Measurements from ENCODE around the gene POTEF. TPM values are rescaled to one million over a fixed set of nuclear protein-coding genes. Genes with fewer than 3 reads are reported as not detected.
"Not testable (repeated sequence)": the region's sequence is repeated elsewhere in the genome, so short reads cannot be mapped to it uniquely, and the experiment has no call there.

The POTEF gene
- total and polyA plus RNA-seq, 2 of the 4 experiments (the other 2 are of a cell fraction), result not detected

DNA sequence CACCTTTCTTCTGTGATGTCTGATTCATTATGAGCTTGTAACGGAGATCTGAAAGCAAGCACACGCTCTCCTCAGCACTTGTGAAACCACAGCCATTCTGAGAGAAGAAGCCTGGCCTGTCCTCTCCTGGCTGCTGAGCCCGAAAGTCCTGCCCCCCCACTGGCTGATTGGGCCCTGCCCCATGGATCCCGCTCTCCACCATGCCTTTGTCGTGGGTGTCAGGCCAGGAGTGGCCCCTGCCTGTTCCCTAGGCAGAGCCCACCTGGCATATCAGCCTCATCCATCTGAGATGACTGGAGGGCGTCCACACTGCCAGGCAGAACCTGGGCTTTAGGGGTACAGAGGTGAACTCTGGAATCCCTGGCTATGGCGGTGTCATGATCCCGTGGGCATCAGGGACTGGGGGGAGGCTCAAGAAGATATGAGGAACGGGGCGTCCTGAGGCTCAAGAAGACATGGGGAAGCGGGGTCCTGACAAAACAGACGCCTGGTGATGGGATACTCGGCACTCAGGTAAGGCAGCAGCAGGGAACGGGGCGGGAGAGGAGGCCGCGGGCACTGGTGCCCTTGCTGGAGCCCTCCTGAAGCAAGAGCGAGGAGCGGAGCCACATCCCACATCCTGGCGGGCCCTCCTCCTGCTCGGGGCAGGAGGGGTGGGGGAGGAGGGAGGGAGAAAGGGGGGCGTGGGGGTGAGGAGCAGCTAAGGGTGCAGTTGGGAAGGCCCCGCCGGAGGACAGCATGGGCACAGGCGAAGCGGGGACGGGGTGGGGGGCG, 14.4 kb upstream of the POTEF start:
- H3K4me3 ChIP-seq (ENCODE audit: insufficient read depth, low read depth, low read length); H2BK20ac ChIP-seq (ENCODE audit: low read depth, low read length); H3K9me3 ChIP-seq (ENCODE audit: control insufficient read depth, insufficient read depth, low read length); H4K91ac ChIP-seq (ENCODE audit: insufficient read depth, low read depth, low read length); H4K5ac ChIP-seq (ENCODE audit: low read depth, low read length); H3K4me1 ChIP-seq (ENCODE audit: control insufficient read depth, insufficient read depth, low read length); H2AK9ac ChIP-seq (replicated peaks; ENCODE audit: low read depth, low read length, poor library complexity); H3K27ac ChIP-seq (ENCODE audit: insufficient read depth, low read length); H4K20me1 ChIP-seq (ENCODE audit: insufficient read depth, low read length); ATAC-seq (ENCODE audit: low read depth); H2BK5ac ChIP-seq (ENCODE audit: low read depth, low read length, poor library complexity, severe bottlenecking); H4K8ac ChIP-seq (ENCODE audit: low read depth in 2 of 2, low read length in 2 of 2); H3K18ac ChIP-seq (ENCODE audit: low read depth, low read length); POLR2A ChIA-PET (ENCODE audit: unreplicated experiment); dilution Hi-C loops (cut with HindIII; ENCODE audit: low sequenced_read_pairs, unreplicated experiment); H2AK5ac ChIP-seq (ENCODE audit: low read depth, low read length); H2BK120ac ChIP-seq (ENCODE audit: low read depth, low read length); intact Hi-C loops (cut with micrococcal nuclease); H3K56ac ChIP-seq (ENCODE audit: extremely low read depth, insufficient read depth, low read length); in situ Hi-C loops (cut with MboI; ENCODE audit: low sequenced_read_pairs); H3K9ac ChIP-seq (ENCODE audit: low read depth, low read length); CTCF ChIA-PET; BruUV-seq (replicated peaks); H2AFZ ChIP-seq (replicated peaks; ENCODE audit: low read length, poor library complexity); H2BK15ac ChIP-seq (ENCODE audit: low read depth, low read length); H3K27me3 ChIP-seq (ENCODE audit: control insufficient read depth, insufficient read depth, low read length); H3K79me1 ChIP-seq (ENCODE audit: low read depth in 1 of 2, low read length in 2 of 2); H3K4ac ChIP-seq (ENCODE audit: low read depth, low read length); H3K4me2 ChIP-seq (ENCODE audit: low read depth, low read length); H3K36me3 ChIP-seq (ENCODE audit: control insufficient read depth, insufficient read depth, low read length); H3K14ac ChIP-seq (replicated peaks; ENCODE audit: low read depth, low read length); DNase-seq; H3K9me1 ChIP-seq (ENCODE audit: insufficient read depth, low read length); H3K23ac ChIP-seq (ENCODE audit: low read depth, low read length): not testable (repeated sequence)
- 89% methylated on average over 3 of the region's 28 CpGs; no CpG with 5 or more reads in 1 of the 2 experiments for WGBS, 2 experiments (ENCODE audit: extremely low coverage in 2 of 2, insufficient read length in 1 of 2)

DNA sequence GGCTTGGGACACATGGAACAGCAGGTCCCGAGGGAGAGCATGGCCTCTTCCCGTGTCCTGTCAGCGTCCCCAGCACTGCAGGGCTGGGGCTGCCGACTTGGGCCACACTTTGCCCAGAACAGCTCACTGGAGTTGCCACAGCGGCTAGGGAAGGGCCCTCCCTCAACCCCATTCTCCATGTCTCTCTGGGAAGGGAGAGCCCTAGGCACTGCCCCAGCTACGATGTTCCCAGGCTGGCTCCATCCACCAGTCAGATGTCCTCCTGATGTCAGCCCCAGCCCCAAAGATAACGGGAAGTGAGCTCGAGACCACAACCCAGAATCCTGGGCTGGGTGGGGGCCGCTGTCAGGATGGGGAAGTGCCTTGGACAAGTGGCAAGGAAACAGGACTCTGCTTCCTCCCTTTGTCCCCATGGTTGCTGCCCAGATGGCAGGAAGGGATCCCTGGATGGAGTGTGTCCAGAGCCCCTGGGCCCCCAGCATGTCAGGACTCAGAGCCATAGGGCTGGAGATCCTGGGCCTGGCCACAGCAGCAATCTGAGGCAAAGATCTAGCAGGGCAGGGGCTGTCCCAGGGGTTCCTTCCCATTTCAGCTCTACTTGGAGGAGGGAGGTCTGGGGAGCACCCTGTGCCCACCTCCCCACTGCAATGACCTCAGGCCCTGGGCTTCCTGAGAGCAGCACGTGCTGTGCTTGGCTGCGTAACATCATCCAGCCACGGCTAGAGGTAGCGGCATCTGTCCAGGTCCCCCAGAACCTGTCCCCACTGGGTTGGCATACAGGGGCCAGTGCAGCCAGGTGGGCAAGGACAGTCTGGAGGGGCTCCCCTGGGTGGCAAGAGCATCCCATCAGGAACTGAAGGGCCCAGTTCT, 13.6 kb upstream of the POTEF start:
- dilution Hi-C loops (cut with HindIII; ENCODE audit: low sequenced_read_pairs, unreplicated experiment); H3K9ac ChIP-seq (ENCODE audit: low read depth, low read length); H3K56ac ChIP-seq (ENCODE audit: extremely low read depth, insufficient read depth, low read length); H3K23ac ChIP-seq (ENCODE audit: low read depth, low read length); H4K91ac ChIP-seq (ENCODE audit: insufficient read depth, low read depth, low read length); ATAC-seq (ENCODE audit: low read depth); H4K5ac ChIP-seq (ENCODE audit: low read depth, low read length); H3K18ac ChIP-seq (ENCODE audit: low read depth, low read length); H2BK120ac ChIP-seq (ENCODE audit: low read depth, low read length); H3K9me1 ChIP-seq (ENCODE audit: insufficient read depth, low read length); H3K4me3 ChIP-seq (ENCODE audit: insufficient read depth, low read depth, low read length); H2BK20ac ChIP-seq (ENCODE audit: low read depth, low read length); H2BK15ac ChIP-seq (ENCODE audit: low read depth, low read length); in situ Hi-C loops (cut with MboI; ENCODE audit: low sequenced_read_pairs); POLR2A ChIA-PET (ENCODE audit: unreplicated experiment); H4K20me1 ChIP-seq (ENCODE audit: insufficient read depth, low read length); H3K14ac ChIP-seq (replicated peaks; ENCODE audit: low read depth, low read length); H3K79me1 ChIP-seq (ENCODE audit: low read depth in 1 of 2, low read length in 2 of 2); BruUV-seq (replicated peaks); H2AFZ ChIP-seq (replicated peaks; ENCODE audit: low read length, poor library complexity); H3K36me3 ChIP-seq (ENCODE audit: control insufficient read depth, insufficient read depth, low read length); H3K27me3 ChIP-seq (ENCODE audit: control insufficient read depth, insufficient read depth, low read length); H3K27ac ChIP-seq (ENCODE audit: insufficient read depth, low read length); H3K4me1 ChIP-seq (ENCODE audit: control insufficient read depth, insufficient read depth, low read length); intact Hi-C loops (cut with micrococcal nuclease); CTCF ChIA-PET; H2AK9ac ChIP-seq (replicated peaks; ENCODE audit: low read depth, low read length, poor library complexity); H3K9me3 ChIP-seq (ENCODE audit: control insufficient read depth, insufficient read depth, low read length); H4K8ac ChIP-seq (ENCODE audit: low read depth in 2 of 2, low read length in 2 of 2); DNase-seq; H2BK5ac ChIP-seq (ENCODE audit: low read depth, low read length, poor library complexity, severe bottlenecking); H3K4me2 ChIP-seq (ENCODE audit: low read depth, low read length); H2AK5ac ChIP-seq (ENCODE audit: low read depth, low read length); H3K4ac ChIP-seq (ENCODE audit: low read depth, low read length): not testable (repeated sequence)
- WGBS, 2 experiments (ENCODE audit: extremely low coverage in 2 of 2, insufficient read length in 1 of 2), result 97% methylated on average over 5 of the region's 13 CpGs; no CpG with 5 or more reads in 1 of the 2 experiments

Data from IMR-90 (cell line).